NCI-H1417 treated with DMSO at 0.1 percent for 48 hours (cell line): Measurements from ENCODE around the gene OR52B2.
"Not testable (repeated sequence)": the region's sequence is repeated elsewhere in the genome, so short reads cannot be mapped to it uniquely, and the experiment has no call there.

Experiments
- DNase-seq: peaks from one replicate; lab custom pipeline; 2025; lab: John Stamatoyannopoulos, UW

The OR52B2 gene

DNA sequence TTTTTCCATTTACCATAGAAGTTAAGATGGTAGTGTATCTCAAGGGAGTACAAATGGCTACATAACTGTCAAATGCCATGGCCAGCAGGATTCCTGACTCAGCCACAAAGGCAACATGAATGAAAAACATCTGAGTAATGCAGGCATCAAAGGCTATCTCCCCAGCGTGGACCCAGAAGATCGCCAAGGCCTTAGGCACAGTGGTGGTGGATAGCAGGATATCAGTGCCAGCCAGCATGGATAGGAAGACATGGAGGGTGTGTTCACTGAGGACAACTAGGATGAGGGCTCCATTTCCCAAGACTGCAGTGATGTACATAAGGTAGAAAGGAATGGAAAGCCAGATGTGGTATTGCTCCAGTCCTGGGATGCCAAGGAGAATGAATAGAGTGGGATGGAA lies 18.0 kb downstream of the OR52B2 start:
- DNase-seq: no peak

GRCh38 chr11:6151117-6151516 lies 19.0 kb downstream of the OR52B2 start:
- no peak for DNase-seq

- not testable (repeated sequence) for DNase-seq
Observed at GRCh38 chr11:6143737-6144136, 26.4 kb downstream of the OR52B2 start.

DNA sequence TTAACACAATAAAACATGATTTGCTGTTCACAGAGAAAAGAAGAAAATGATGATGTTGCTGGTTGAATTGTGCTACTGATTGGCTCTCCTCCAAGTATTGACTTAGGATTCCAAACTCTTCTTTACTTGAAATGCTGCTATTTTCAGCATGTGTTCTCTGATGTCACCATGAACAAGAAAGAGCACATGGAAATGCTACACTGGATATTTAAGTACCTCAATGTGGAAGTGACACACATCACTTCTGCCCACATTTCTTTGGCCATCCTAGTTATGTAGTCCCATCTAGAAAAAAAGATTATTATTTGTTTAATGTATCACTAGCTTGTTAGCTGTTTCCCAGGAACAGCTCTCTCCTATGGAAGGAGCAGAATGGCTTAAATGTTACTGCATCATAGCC lies 27.2 kb downstream of the OR52B2 start:
- DNase-seq: no peak

DNA sequence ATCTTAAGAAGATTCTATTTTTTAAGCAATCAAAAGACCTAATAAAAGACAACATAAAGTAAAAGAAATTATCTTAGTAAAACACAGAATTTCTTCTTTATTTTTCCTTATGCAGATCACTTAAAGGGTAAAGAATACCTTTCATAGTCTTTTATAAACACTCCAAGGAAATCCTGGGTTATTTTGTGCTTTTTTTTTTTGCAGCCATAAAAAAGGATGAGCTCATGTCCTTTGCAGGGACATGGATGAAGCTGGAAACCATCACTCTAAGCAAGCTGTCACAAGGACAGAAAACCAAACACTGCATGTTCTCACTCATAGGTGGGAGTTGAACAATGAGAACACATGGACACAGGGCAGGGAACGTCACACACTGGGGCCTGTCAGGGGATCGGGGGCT lies 34.2 kb downstream of the OR52B2 start:
- not testable (repeated sequence) for DNase-seq

DNA sequence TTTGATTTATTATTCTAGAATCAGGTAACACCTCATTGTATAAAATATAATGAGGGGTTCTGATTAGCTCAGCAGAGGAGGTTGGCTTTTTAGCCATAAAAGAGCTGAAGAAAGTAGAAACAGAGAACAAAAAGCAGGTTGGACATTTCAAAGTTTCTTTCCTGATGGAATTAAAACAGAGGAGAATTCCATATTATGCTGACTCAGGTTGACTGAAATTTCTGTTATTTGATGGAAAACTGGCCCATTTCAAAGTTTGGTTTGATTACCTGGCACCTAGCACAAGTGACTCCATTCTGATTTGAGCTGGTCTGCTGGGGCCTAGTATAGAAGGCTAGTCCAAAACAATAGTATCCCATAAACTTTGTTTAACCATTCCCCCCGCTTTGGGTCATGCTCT lies 37.7 kb downstream of the OR52B2 start:
- no peak for DNase-seq

- no peak for DNase-seq
Observed at GRCh38 chr11:6129635-6130034, 40.5 kb downstream of the OR52B2 start.

DNA sequence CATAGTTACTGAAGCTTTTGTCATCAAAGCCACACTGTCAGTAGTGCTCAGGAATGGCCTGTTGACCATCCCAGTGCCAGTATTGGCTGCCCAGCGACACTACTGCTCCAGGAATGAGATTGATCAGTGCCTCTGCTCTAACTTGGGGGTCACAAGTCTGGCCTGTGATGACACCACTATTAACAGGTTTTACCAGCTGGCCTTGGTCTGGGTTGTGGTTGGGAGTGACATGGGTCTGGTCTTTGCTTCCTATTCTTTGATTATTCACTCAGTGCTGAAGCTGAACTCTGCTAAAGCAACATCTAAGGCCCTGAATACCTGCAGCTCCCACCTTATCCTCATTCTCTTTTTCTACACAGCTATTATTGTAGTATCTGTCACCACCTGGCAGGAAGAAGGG lies 41.1 kb downstream of the OR52B2 start:
- no peak for DNase-seq

DNA sequence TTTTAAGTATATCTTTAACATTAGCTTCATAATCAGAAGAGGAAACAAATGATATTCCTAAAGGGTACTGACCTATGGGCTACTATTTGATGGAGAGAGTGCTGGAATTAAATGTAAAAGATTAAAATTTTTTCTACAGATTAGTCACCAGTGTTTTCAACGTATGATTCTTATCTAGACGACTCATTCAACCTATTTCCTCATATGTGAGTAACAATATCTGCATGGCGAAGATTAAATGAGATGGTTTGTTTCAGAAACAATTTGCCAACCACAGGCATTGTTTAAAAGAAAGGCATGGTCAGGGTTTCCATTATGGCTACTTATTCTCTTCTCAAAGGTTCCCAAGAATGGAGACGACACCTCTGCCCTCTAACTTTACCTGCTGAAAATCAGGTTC lies 42.2 kb downstream of the OR52B2 start:
- no peak for DNase-seq

GRCh38 chr11:6124245-6124644 lies 45.9 kb downstream of the OR52B2 start:
- DNase-seq: no peak
